DND-41 (cell line): ENCODE measurements around the gene LRRC38.

ENCODE experiments used
- CTCF ChIP-seq: IDR thresholded peaks from 2 replicates; pipeline ENCODE4 v1.5.1; 2012; ENCODE audit warnings: borderline replicate concordance, low read length, moderate library complexity, mild to moderate bottlenecking; ENCODE audit not compliant: poor library complexity, severe bottlenecking; ENCODE audit errors: extremely low read depth
- EZH2 ChIP-seq: IDR thresholded peaks from 3 replicates; pipeline ENCODE4 v1.6.1; 2012; ENCODE audit warnings: borderline replicate concordance, low read depth, mild to moderate bottlenecking, moderate library complexity, low read length, inconsistent platforms; ENCODE audit not compliant: severe bottlenecking

GRCh38 chr1:13500806-13501205 is 13.0 kb downstream of the LRRC38 start:
- TF ChIP-seq EZH2: no peak
- TF ChIP-seq CTCF: no peak
